VCaP (cell line): ENCODE data around the gene ZNF511.
"Not testable (repeated sequence)": the region's sequence is repeated elsewhere in the genome, so short reads cannot be mapped to it uniquely, and the experiment has no call there.

Experiments used
- H3K27ac ChIP-seq: fragments of 450-650 bp; 2 replicates; pipeline ENCODE4 v1.5.1; 2017
- TF ChIP-seq, protein P1 (sequence below): fragments of 450-650 bp; conservative IDR thresholded peaks from 2 replicates; pipeline ENCODE4 v1.5.1; 2017; ENCODE audit warnings: mild to moderate bottlenecking, moderate library complexity

The ZNF511 gene

GRCh38 chr10:133316266-133316665, 7.6 kb downstream of the ZNF511 start:
- no peak overlapping the region for H3K27ac ChIP-seq
- TF ChIP-seq, protein P1, sequence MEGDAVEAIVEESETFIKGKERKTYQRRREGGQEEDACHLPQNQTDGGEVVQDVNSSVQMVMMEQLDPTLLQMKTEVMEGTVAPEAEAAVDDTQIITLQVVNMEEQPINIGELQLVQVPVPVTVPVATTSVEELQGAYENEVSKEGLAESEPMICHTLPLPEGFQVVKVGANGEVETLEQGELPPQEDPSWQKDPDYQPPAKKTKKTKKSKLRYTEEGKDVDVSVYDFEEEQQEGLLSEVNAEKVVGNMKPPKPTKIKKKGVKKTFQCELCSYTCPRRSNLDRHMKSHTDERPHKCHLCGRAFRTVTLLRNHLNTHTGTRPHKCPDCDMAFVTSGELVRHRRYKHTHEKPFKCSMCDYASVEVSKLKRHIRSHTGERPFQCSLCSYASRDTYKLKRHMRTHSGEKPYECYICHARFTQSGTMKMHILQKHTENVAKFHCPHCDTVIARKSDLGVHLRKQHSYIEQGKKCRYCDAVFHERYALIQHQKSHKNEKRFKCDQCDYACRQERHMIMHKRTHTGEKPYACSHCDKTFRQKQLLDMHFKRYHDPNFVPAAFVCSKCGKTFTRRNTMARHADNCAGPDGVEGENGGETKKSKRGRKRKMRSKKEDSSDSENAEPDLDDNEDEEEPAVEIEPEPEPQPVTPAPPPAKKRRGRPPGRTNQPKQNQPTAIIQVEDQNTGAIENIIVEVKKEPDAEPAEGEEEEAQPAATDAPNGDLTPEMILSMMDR: no peak

GRCh38 chr10:133316732-133317131, 8.0 kb downstream of the ZNF511 start:
- no peak overlapping the region for H3K27ac ChIP-seq
- TF ChIP-seq, protein P1: no peak

GRCh38 chr10:133318494-133319127, 9.9 kb downstream of the ZNF511 start:
- TF ChIP-seq, protein P1: peak; percentile 83
- H3K27ac ChIP-seq: peak overlapping the region; percentile 52; the same call in 1 of the 2 replicates

DNA sequence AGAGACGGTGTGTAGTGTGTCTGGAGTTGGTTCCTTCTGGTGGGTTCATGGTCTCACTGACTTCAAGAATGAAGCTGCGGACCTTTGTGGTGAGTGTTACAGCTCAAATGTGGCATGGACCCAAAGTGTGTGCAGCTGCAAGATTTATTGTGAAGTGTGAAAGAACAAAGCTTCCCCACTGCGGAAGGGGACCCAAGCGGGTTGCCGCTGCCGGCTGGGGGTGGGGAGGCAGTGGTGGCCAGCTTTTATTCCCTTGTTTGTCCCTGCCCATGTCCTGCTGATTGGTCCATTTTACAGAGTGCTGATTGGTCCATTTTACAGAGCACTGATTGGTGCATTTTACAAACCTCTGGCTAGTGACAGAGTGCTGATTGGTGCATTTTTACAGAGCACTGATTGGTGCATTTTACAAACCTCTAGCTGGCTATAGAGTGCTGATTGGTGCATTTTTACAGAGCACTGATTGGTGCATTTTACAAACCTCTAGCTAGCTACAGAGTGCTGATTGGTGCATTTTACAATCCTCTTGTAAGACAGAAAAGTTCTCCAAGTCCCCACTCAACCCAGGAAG, 12.2 kb downstream of the ZNF511 start:
- not testable (repeated sequence) for H3K27ac ChIP-seq

- not testable (repeated sequence) for H3K27ac ChIP-seq
These were observed 13.5 kb downstream of the ZNF511 start for GRCh38 chr10:133322064-133322709.

GRCh38 chr10:133324198-133324792, 15.6 kb downstream of the ZNF511 start:
- TF ChIP-seq, protein P1: no peak
- H3K27ac ChIP-seq: no peak overlapping the region

DNA sequence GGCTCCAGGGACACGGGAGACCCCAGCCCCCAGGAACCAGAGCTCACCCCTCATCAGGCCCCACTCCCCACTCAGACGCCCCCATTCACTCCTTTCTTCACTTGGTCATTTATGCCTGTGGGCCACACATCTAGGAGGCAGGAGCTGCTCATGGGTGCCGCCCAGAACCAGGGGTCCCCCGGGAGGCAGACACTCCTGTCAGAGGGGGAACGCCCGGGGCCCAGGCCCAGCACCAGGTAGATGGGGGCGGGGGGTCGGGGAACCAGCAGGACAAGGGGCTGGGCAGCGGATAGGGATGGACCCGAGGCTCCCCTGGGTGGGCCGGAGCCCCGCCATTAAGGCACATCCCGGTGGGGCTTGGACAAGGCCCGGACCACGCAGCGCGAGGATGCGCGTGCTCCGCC, 16.1 kb downstream of the ZNF511 start:
- TF ChIP-seq, protein P1: no peak
- peak overlapping the region; percentile 77 for H3K27ac ChIP-seq

DNA sequence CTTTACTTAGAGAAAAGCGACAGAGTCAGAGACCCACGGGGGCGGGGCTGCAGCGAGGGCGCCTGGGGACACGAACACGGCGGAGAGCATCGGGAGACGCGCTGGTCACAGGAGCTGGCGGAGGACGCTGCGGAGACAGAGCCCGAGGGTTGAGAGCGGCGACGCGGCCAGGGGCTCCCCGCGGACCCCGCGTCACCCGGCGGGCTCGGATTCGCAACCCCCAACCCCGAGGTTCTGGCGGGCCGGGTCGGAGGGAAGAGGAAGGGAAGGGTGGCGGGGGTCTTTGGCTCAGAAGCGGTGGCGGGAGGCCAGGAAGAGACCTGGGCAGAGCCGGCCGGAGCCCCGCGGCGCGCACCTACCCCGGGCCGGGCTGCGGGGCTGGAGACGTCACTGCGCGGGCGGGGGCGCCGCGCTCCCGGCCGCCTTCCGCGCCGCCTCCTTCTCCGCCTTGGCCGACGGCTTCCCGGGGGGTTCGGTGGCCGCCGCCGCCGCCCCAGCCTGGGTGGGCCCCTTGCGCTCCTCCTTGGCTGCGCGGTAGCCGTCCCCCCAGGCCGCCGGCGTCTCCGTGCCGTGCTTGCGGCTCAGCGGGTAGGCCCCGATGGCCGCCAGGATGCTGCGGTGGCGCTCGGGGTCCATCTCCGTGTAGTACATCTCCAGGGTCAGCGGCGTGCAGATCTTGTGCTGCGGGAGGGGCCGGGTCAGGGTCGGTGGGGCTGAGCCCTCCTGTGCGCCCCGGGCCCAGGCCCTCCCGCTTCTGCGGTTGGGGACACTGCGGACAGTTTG, 16.9 kb downstream of the ZNF511 start:
- TF ChIP-seq, protein P1: no peak
- peak overlapping the region; percentile 77 for H3K27ac ChIP-seq
